GM19324 (cell line): ENCODE results near the gene KIF25.

Experiments used
- ATAC-seq: cut with Tn5 transposase; IDR thresholded peaks from one replicate; pipeline ENCODE4 v1.9.1; 2021; ENCODE audit warnings: mild to moderate bottlenecking, moderate library complexity; ENCODE audit not compliant: unreplicated experiment, low FRiP score

KIF25 gene

DNA sequence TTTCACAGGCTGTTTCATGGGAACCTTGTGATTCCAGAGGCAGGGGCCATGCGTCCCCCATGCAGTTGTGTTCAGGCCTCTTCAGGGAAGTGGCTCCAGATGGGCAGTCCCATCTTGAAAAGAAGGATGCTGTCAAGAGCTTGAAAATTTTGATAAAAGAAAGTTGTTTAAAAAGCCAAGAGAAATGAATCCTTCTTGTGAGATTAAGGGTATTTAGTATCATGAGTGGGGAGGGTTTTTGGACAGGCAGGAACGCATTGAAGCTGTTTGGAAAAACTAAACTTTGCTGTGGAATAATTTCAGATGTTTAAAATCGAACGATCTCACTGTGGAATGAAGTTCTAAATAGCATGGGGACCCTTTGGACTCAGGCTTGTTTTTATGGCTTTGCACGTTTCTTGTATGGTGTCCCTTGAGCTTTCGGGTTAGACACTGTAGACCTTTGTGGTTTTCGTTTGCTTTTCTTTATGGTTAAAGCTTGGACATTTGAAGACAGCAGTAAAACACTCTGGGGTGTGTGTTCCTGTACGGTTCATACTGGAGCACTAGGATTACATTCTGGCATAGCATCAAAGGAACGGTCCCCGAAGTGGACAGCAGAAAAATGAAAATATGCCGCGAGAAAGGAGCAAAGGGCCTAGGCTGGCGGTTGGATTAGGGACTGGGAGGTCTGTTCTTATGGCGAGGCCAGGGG, 18.2 kb downstream of the KIF25 start:
- ATAC-seq: no peak

DNA sequence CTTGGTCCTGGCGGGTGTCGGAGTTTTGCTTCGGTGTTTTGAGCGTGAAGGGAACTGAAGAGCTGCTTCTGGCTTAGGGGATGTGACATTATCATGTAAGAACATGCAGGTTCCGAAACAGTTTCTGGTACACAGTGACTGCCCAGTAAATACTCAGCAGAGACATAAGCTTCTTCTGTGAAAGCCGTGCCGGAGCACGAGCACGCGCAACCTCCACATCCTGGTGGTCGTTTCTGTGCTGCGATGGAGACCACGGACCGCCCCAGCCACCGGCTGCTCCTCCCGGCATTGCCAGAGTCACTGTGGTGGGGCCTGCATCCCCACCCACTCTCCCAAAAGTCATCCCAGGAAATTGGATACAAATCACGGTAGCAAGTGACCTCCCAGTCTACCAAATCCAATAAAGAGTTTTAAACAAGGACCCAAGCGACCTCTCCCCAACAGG, 18.7 kb downstream of the KIF25 start:
- no peak for ATAC-seq

DNA sequence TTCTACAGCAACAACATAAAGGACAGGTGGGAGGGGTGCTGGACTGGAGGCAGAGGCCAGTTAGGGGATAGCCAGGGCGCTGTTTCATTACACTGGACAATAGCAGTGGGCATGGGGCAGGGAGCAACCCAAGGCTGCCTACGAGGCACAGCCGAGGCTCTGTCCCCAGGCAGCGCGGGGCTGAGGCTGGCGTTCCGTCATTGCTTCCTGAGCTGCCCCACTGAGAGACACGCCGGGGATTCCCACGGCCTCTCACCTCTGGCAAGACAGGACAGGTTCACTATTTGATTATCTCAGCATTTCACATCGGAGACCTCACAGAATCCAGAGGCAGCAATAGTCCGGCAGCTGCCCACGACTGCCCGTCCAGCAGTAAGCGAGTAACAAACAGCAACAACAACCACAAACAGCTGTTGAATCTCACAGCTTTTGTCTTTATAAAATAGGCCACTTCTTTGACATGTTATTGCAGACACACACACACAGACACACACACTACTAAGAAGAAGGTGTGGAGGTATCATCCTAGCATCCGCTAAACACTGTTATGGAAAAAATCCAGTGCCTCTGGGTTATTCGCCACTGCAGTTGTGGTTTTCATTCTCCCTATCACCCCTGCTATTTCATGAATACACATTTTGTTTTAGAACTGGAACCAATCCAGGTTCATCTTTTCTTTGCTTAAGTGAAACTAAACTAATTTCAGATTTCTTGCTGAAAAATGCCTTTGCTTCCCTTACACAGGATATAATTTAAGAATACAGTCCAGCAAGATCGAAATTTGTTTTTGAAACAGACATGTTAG, 19.5 kb downstream of the KIF25 start:
- ATAC-seq: no peak

DNA sequence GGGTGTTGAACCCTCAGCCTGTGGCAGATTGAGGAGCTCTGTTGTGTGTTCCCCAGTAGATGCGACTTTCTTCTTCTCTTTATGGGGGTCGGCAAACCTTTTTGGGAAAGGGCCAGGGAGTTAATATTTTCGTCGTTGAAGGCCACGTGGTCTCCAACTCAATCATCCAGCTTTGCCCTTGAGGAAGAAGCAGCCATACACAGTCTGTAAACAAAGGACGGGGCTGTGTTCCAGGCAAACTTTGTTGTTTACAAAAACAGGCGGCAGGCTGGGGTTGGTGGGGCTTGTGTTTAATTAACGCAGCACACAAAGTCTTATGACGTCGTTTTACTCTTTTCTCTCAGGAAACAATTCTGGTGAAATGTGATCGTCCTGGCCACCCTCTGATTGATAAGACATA, 20.2 kb downstream of the KIF25 start:
- no peak for ATAC-seq

DNA sequence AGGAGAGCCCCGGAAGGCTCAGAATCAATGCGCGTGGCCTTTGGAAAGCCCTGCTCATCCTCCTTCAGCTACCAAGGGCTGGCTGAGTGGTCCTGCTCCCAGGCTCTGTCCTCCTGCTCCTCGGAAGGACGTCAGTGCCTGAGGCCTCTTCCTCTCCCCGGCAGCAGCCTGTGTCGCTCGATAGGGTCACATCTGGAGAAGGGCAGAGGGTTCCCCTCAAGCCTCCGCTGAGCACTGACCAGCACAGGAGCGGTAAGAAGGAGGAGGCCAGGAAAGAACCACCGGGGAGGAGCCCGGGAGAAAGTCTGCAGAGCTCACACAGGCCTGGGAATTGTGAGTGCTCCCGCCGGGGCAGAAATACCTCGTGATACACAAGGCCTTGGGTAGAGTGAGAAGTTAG, 21.2 kb downstream of the KIF25 start:
- no peak for ATAC-seq

DNA sequence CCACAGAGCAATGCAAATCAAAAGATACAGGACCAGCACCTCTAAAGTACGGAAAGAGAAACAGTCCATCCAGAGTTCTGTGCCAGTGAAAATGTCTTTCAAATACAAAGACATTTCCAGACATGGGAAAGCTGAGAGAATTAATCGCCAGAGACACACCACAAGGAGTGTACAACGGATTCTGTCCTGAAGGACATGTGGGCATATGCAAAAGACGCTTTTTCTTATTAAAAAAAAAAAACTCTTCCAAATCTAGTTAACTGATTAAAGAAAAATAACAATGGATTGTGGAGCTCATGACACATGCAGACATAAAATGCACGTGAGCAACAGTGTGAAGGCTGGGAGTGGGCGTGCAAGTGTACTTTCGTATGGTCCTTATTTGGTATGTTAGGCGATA, 22.8 kb downstream of the KIF25 start:
- ATAC-seq: no peak

DNA sequence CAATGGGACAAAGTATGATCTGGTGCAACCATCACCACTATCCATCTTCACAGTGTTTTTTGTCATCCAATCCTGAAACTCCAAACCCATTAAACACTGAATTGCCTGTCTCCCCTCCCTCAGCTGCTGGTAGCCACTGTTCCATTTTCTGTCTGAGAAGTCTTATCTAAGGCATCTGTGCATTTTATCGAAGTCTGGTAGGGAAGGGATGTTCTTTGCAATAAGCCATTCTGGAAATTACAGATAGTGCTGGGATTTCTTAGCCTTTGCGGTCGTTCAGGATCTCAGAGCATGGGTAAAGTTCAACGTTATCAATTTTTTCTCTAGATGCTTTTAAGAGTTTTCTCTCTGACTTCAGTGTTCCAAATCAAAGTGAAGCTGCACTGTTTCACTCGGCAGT, 24.1 kb downstream of the KIF25 start:
- ATAC-seq: no peak

DNA sequence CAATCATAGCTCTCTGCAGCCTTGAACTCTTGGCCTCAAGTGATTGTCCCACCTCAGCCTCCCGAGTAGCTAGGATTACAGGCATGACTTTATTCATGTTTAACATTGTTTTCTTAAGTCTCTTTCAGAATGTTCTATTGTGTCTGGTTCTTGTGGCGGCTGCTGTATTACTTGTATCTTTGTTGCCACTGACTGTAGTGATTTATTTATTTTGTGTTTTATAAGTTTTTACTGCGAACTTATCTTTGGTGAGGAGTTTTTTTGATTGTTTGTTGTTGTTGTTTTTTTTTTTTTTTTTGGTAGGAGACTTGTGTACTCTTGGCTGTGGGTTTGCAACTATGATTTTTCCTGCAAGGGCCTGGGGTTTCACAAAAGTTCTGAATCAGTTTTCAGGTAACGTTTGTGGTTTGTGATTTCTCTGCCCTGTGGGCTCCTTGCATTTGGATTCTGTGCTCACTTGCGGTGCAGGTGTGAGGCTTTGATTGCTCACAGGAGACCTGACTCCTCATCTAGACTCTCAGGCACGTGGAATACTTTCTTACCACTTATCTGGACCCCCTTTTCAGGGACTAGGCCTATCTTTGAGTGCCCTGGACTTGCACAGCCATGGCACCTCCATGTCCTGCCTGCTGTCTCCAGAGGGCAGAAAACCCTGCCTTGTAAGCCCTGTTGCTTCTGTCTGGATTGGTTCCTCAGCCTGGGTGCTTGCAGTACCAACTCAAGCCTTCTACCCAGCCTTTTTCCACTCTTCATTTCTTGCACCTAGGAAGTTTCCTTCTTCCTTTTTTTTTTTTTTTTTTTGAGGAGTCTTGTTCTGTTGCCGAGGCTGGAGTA, 25.2 kb downstream of the KIF25 start:
- ATAC-seq: no peak

DNA sequence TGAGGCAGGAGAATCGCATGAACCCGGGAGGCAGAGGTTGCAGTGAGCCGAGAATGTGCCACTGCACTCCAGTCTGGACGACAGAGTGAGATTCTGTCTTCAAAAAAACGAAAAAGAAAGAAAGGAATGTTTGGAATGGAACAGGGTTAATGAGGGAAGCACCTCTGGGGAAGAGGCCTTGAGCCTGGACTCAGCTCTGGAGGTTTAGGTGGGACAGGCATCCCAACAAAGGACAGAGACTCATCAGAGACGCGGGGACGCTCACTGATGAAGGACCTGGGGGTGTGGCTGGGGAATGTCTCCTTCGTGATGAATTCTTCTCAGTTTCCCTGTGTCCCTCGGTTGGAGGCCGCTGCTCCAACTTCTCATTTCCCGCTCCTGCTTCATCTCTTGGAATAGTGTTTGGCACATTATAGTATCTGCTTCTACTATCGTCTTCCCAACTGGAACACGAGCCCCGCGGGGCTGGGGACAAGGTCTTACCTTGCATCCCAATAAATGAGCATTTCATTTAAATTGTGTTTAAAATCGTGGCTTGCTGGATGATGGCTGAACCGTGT, 27.6 kb downstream of the KIF25 start:
- ATAC-seq: no peak

DNA sequence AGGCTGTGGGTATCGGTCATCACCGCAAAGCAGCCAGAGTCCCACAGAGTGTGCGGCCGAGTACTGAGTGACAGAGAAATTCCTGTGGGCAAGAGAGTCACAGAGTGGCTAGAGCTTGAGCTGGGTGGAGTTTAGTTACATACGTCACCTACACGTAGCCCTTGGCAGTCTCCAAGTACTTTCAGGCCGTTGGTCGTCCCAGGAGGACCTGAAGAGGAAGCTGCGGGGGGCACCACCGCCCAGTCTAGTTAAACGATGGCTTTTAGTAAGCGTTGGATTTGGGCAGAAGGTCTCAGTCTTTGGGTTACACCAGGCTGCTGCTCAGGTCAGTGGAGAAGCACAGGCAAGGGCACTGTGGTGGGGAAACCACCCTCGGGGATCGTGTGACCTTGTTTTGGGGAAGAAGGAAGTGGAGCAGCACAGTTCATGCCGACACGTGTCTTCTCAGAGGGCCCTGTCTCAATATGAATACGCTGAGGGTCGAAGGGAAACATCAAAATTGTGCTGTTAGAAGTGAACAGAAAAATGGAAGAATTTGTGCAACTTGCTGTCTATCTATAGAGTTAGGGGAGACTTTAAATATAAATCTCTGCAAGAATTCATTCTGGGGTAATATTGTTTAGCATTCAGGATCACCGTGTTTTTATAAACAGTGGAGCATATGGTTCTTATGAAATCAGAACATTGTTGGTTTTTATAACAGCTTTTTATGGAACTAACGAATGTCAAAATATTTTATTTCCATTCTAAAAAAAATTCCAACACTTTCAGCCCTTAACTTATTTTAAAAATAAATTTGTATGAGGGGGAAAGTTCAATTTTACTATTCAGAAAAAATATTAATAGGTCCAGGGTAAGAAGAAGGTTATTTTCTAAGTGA, 28.6 kb downstream of the KIF25 start:
- no peak for ATAC-seq

DNA sequence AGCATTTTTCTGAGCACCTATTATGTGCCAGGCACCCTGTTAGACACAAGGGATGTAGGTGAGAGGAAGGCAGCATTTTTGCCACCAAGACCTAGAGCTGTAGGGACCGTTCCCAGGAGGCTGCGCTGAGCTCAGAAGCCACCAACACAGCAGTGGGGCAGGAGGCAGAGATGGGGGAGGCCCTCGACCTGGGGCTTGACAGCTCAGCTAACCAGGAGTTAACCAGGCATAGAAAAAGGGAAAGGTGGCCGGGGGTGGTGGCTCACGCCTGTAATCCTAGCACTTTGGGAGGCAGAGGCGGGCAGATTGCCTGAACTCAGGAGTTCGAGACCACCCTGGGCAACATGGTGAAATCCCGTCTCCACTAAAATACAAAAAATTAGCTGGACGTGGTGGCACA, 29.5 kb downstream of the KIF25 start:
- ATAC-seq: no peak

DNA sequence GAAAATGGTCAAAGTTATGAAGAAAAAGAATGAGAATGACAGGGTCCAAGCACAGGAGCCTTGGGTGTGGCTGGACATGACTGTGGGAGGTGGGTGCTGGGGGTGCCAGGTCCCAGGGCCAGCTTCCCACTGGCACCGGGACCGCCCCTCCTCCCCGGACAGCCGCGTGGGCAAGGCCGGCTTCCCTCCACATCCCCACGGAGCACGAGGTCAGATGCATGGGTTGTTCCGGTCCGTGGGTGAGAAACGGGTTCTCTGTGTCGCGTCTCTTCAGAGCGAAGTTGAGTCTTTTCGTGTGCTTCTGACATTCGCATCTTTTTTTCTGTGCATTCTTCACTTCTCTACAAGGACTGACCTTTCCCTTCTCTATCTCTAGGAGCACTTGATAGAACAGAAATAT, 30.1 kb downstream of the KIF25 start:
- ATAC-seq: no peak

DNA sequence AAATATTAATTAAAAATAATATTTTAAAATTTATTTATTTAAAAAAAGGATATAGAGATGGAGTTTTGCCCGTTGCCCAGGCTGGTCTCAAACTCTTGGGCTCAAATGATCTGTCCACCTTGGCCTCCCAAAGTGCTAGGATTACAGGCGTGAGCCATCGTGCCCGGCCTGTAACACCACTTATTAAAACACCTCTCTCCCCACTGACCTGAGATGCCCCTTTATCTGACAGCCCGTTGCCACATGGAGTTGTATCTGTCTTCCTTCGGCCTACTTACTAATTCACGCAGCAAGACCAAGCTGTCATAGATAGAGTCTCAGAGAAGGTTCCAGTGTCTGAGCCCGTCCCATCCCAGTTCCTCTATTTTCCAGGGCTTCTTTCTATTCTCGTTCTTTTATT, 30.7 kb downstream of the KIF25 start:
- no peak for ATAC-seq

DNA sequence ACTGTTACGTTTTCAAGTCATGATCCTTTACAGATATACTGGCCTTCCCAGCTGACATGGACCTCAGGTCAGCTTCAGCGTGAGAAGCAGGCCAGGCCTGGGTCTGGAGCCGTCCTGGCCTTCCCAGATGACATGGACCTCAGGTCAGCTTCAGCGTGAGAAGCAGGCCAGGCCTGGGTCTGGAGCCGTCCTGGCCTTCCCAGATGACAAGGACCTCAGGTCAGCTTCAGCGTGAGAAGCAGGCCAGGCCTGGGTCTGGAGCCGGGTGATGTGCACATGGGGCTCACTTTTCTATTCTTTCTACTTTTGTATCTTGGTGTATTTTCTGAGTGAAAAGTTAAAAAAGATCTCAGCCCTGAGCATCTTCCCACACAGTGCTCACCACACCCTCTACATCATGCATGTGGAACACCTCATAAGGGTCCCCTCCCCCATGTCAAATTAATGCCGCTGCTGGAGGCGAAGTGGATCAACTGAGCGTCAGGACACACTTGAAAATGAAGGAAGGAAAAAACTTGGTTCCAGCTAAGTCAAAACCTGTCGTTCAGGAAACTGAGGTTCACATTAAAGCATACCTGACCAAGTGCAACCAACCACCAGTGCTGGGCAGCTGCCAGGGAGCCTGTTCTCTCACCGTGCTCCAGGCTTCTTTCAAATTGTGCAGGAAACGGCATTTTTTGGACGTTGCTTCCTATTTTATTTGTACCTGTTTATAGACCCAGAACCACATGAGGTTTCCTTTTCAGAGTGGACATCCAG, 32.2 kb downstream of the KIF25 start:
- ATAC-seq: no peak

DNA sequence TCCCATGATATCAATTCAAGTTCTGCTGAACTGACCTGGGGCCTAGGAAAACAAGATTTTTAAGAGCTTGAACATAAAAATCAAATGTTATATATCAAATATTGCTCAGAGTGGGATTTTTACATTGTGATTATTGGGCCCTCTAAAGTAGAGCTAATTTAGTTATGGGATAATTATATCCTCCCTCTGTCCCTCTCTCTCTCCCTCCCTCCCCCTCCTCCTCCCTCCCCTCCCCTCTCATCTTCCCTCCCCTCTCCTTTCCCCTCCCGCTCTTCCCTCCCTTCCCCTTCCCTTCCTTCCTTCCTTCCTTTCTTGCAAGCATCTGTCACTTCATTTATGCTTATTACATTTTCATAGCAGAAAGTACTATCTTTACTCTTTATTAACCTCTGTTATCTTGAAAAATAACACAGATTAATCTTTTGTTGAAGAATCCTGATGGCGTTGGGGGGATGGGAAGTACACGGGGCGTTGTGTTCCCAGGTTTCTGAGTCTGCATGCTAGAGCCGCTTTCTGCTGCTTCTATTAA, 32.8 kb downstream of the KIF25 start:
- no peak for ATAC-seq

DNA sequence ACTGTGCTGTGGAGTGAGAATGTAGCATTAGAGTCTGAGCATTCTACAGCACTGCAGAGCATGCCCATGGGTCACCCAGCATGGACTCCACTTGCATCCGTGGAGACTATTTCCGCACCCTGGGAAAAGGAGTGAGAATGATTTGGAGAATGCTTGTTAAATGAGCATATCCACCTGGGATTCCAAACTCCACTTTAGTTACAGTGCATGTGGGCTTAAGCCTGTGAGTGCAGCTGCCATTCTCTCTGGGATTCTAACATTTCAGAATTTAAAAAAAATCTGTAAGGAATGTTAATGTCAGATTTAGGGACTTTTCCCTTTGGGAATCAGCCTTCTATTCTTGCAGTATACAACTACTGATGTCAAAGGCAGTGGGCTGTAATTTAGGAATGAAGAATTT, 33.4 kb downstream of the KIF25 start:
- no peak for ATAC-seq

DNA sequence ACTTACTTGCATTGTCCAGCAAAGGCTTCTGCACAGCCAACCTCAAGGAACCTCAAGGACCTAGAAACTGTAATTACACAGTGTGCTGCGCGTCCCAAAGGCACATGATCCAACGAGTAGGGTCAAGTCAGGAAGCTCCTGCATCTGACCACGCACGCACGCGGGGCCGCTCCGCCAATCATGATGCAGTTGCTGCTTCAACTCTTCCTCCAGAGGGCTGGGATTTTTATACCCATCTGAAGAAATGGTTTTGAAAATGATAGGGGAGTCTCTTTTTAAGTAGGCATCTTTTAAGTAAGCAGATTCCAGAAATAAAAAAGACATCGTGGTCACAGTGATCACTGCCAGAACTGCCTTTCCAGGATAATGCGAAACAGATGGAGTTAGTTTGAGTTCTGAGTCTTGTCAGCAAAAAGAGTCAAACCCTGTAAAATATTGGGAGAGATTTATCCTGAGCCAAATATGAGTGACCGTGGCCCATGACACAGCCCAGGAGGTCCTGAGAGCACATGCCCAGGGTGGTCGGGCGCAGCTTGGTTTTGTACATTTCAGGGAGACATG, 34.0 kb downstream of the KIF25 start:
- no peak for ATAC-seq

DNA sequence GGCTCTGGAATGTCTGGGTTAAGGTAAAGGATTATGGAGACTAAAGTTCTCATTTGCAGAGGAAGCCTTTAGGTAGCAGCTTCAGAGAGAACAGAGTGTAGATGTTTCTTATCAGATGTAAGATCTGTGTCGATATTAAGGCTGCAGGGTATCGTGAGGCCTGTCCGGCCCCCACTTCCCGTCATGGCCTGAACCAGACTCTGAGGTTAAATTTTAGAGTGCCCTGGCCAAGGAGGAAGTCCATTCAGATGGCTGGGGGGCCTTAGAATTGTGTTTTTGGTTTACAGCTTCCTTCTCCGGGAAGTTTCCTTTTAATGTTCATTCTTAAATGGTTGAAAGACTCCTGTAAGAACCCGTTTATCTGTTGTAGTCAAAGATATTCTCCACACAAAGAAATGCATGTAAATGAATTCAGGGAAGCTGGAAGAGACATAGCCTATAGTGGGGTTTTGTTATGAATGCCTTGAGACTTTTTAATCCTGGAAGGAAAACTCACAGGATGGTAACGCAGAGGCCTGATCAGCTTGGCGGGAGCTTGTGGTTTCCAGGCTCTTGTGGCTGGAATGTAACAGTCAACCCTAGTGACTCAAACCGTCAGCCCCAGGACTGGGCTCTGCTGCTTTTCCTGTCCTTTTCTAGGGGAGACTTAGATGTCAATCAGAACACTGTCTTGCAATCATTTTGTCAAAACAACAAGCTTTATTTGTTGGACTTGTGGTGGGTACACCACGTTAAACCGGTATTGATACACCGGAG, 34.7 kb downstream of the KIF25 start:
- no peak for ATAC-seq
